GM23338 (cell line): Measurements from ENCODE around the gene KRTAP12-3. TPM values are rescaled to one million over a fixed set of nuclear protein-coding genes. Genes with fewer than 3 reads are reported as not detected.
A peak's percentile ranks its signal among the peaks of the same experiment; 100 is the strongest.
"Not testable (repeated sequence)": the region's sequence is repeated elsewhere in the genome, so short reads cannot be mapped to it uniquely, and the experiment has no call there.

Source experiments
- ATAC-seq: fragments of 200-7000 bp; cut with Tn5 transposase; 3 replicates; pipeline ENCODE4 v1.9.1; 2020
- DNase-seq: peaks from one replicate; pipeline ENCODE4 v3.0.0-alpha.2; 2015; ENCODE audit warnings: low spot score
- H2AFZ ChIP-seq: fragments of 200-600 bp; sonication (generic); 2 replicates; pipeline ENCODE4 v1.8.0; 2016; ENCODE audit warnings: antibody characterized with exemption, mild to moderate bottlenecking, moderate library complexity
- H3F3A ChIP-seq: fragments of 200-600 bp; sonication (generic); replicated peaks from 2 replicates; pipeline ENCODE4 v1.8.0; 2017; ENCODE audit warnings: antibody characterized with exemption, mixed run types, low read depth
- H3K27ac ChIP-seq: fragments of 200-600 bp; sonication (generic); 2 replicates; pipeline ENCODE4 v1.6.1; 2016; ENCODE audit warnings: low read depth
- H3K27me3 ChIP-seq: fragments of 200-600 bp; sonication (generic); 2 replicates; pipeline ENCODE4 v1.8.0; 2016; ENCODE audit warnings: mild to moderate bottlenecking, mixed run types, moderate library complexity; ENCODE audit not compliant: insufficient read depth
- H3K36me3 ChIP-seq: fragments of 200-600 bp; sonication (generic); 2 replicates; pipeline ENCODE4 v1.8.0; 2016; ENCODE audit warnings: mild to moderate bottlenecking; ENCODE audit not compliant: insufficient read depth
- H3K4me1 ChIP-seq: fragments of 200-600 bp; sonication (generic); 2 replicates; pipeline ENCODE4 v1.8.0; 2016; ENCODE audit warnings: mild to moderate bottlenecking, moderate library complexity; ENCODE audit not compliant: insufficient read depth
- H3K4me2 ChIP-seq: fragments of 200-600 bp; sonication (generic); 2 replicates; pipeline ENCODE4 v1.7.1; 2017; ENCODE audit warnings: mixed run types
- H3K4me3 ChIP-seq: fragments of 200-600 bp; sonication (generic); 2 replicates; pipeline ENCODE4 v1.6.1; 2016; ENCODE audit warnings: mixed run types
- H3K79me2 ChIP-seq: fragments of 200-600 bp; sonication (generic); replicated peaks from 2 replicates; pipeline ENCODE4 v1.8.0; 2017; ENCODE audit warnings: mild to moderate bottlenecking; ENCODE audit not compliant: insufficient read depth
- H3K9me2 ChIP-seq: fragments of 200-600 bp; sonication (generic); 2 replicates; pipeline ENCODE4 v1.8.0; 2017; ENCODE audit not compliant: insufficient read depth
- H4K20me1 ChIP-seq: fragments of 200-600 bp; sonication (generic); replicated peaks from 2 replicates; pipeline ENCODE4 v1.8.0; 2017; ENCODE audit warnings: mild to moderate bottlenecking; ENCODE audit not compliant: insufficient read depth
- H3K27ac Mint-ChIP-seq: 2 replicates; pipeline ENCODE4 v1.8.0; 2020; ENCODE audit warnings: inconsistent platforms, mild to moderate bottlenecking, moderate library complexity, mixed read lengths
- H3K27me3 Mint-ChIP-seq: 3 replicates; pipeline ENCODE4 v1.8.0; 2022; ENCODE audit warnings: low read depth, mild to moderate bottlenecking, moderate library complexity, mixed read lengths, inconsistent platforms; ENCODE audit not compliant: insufficient read depth, poor library complexity
- H3K36me3 Mint-ChIP-seq: 3 replicates; pipeline ENCODE4 v1.8.0; 2021; ENCODE audit warnings: low read depth, mild to moderate bottlenecking, inconsistent platforms, moderate library complexity, mixed read lengths
- H3K4me1 Mint-ChIP-seq: 3 replicates; pipeline ENCODE4 v1.8.0; 2020; ENCODE audit warnings: mild to moderate bottlenecking, inconsistent platforms, mixed read lengths
- H3K4me3 Mint-ChIP-seq: 3 replicates; pipeline ENCODE4 v1.8.0; 2021; ENCODE audit warnings: moderate library complexity, mild to moderate bottlenecking, inconsistent platforms, mixed read lengths
- H3K9me3 Mint-ChIP-seq: 3 replicates; pipeline ENCODE4 v1.8.0; 2020; ENCODE audit warnings: moderate library complexity, mild to moderate bottlenecking, inconsistent platforms, mixed read lengths
- EZH2 ChIP-seq: fragments of 200-600 bp; sonication (generic); IDR thresholded peaks from one replicate; pipeline ENCODE4 v1.8.0; 2017; ENCODE audit warnings: antibody characterized with exemption, mild to moderate bottlenecking, low read depth; ENCODE audit not compliant: unreplicated experiment
- EZH2phosphoT487 ChIP-seq: fragments of 200-600 bp; sonication (generic); IDR thresholded peaks from one replicate; pipeline ENCODE4 v1.8.1; 2018; ENCODE audit warnings: antibody characterized with exemption; ENCODE audit not compliant: unreplicated experiment
- JUNB ChIP-seq: IDR thresholded peaks from one replicate; pipeline ENCODE4 v1.6.1; 2016; ENCODE audit warnings: antibody characterized with exemption; ENCODE audit not compliant: unreplicated experiment
- polyA plus RNA-seq: library from polyadenylated mRNA; unstranded; fragments of >200 nt; fragmentation: Nextera tagmentation; extraction: Ambion mirVana; gene quantifications from 2 replicates; pipeline ENCODE4 v1.2.1, GENCODE V29; 2016
- total RNA-seq: library from RNA; depleted of rRNA; stranded (reverse); fragments of >200 nt; shearing (Covaris generic); gene quantifications from 2 replicates; pipeline ENCODE4 v1.2.3, GENCODE V29; 2014
- TF ChIP-seq, protein P1 (sequence below): fragments of 250-450 bp; sonication (Bioruptor Pico); IDR thresholded peaks from 2 replicates; pipeline ENCODE4 v1.5.0; 2020; ENCODE audit warnings: mild to moderate bottlenecking, moderate library complexity
- TF ChIP-seq, protein P2 (sequence below): IDR thresholded peaks from 2 replicates; pipeline ENCODE4 v1.6.1; 2016; ENCODE audit warnings: antibody characterized with exemption

Gene KRTAP12-3
- total and polyA plus RNA-seq, 2 experiments from 2014 or later: not detected

DNA sequence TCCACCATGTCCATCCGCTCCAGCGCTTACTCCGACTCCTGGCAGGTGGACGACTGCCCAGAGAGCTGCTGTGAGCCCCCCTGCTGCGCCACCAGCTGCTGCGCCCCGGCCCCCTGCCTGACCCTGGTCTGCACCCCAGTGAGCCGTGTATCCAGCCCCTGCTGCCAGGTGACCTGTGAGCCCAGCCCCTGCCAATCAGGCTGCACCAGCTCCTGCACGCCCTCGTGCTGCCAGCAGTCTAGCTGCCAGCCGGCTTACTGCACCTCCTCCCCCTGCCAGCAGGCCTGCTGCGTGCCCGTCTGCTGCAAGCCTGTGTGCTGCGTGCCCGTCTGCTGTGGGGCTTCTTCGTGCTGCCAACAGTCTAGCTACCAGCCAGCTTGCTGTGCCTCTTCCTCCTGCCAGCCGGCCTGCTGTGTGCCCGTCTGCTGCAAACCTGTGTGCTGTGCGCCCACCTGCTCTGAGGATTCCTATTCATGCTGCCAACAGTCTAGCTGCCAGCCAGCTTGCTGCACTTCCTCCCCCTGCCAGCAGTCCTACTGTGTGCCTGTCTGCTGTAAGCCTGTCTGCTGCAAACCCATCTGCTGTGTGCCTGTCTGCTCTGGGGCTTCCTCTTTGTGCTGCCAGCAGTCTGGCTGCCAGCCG, 30.4 kb upstream of the KRTAP12-3 start:
- H3K9me3 Mint-ChIP-seq: peaks cover 45% of the 10 kb centered on the region
- not testable (repeated sequence) for H3K9me2 ChIP-seq, H3K4me1 Mint-ChIP-seq, H2AFZ ChIP-seq, H3F3A ChIP-seq, DNase-seq, H3K27ac ChIP-seq, H3K4me3 ChIP-seq, H3K4me1 ChIP-seq, H3K4me2 ChIP-seq, H3K27ac Mint-ChIP-seq, H3K79me2 ChIP-seq, H3K4me3 Mint-ChIP-seq, ATAC-seq, H4K20me1 ChIP-seq, H3K27me3 Mint-ChIP-seq, H3K27me3 ChIP-seq, H3K36me3 ChIP-seq
- peaks cover 23% of the 10 kb centered on the region for H3K36me3 Mint-ChIP-seq

DNA sequence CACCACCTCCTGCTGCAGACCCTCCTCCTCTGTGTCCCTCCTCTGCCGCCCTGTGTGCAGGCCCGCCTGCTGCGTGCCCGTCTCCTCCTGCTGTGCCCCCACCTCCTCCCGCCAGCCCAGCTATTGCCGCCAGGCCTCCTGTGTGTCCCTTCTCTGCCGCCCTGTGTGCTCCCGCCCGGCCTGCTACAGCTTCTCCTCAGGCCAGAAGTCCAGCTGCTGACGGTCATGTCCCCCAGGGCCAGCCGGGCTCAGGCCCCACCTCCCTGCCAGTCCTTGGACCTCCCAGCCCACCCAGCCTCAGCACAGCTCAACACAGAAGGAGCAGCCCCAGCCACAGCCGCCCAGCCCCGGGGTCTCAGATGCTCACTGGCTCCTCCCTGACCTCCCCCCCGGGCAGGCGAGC, 29.9 kb upstream of the KRTAP12-3 start:
- not testable (repeated sequence) for H3K27ac ChIP-seq, H3K9me2 ChIP-seq, DNase-seq, H3F3A ChIP-seq, H3K4me2 ChIP-seq, H3K4me1 ChIP-seq, H3K27me3 ChIP-seq, H3K27me3 Mint-ChIP-seq, H3K4me3 ChIP-seq, H3K4me1 Mint-ChIP-seq, H3K79me2 ChIP-seq, H3K36me3 ChIP-seq, H4K20me1 ChIP-seq, H3K27ac Mint-ChIP-seq, H3K4me3 Mint-ChIP-seq, H2AFZ ChIP-seq
- Mint-ChIP-seq H3K36me3 (peaks cover 20% of the 10 kb centered on the region), H3K9me3 (peaks cover 43% of the 10 kb centered on the region)
- peak; percentile 63 for ATAC-seq

DNA sequence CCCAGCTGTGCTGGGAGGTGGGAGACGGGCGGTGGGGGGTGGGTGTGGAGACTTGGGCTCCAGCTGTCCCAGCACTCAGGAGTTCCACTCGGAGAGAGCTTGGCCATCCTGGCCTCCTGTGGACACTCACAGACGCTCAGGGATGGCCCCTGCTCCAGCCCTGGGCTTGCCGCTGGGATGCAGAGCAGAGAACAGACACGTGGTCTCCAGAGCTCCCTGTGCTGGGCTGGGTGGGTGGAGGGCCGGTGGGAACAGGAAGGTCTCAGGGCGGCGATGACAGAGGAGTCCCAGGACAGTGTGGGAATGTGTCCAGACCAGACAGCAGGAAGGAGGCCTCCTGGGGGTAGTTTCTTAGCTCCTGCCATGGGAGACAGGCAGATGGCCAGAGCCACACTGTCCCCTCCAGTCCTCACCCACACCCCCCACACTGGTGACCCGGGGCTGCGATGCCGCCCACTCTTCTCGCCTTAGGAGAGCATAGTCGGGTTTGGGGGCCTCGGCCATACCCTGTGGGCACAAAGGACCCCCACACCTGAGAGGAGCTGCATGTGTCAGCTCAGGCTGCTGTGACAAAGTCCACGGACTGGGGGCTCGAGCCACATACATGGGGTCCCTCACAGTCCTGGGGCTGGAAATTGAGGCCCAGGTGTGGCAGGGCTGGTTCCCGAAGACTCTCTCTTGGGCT, 28.9 kb upstream of the KRTAP12-3 start:
- Histone ChIP-seq H3K4me2 (no peak overlapping the region), H3K27ac (no peak overlapping the region), H3K4me1 (no peaks in the 10 kb centered on the region), H3K4me3 (no peak overlapping the region), H3K79me2 (no peaks in the 10 kb centered on the region), H3K9me2 (no peaks in the 10 kb centered on the region), H3K27me3 (no peaks in the 10 kb centered on the region), H4K20me1 (no peaks in the 10 kb centered on the region), H3K36me3 (0 out of 2 replicates have a peak, but pooled peaks cover 6% of the 10 kb centered on the region), H3F3A (no peaks in the 10 kb centered on the region), H2AFZ (no peak overlapping the region)
- Mint-ChIP-seq H3K4me1 (no peaks in the 10 kb centered on the region), H3K27ac (no peak overlapping the region), H3K4me3 (no peak overlapping the region), H3K9me3 (peaks cover 33% of the 10 kb centered on the region), H3K27me3 (peaks cover 7% of the 10 kb centered on the region), H3K36me3 (peaks cover 15% of the 10 kb centered on the region)
- no peak for TF ChIP-seq JUNB
- TF ChIP-seq, protein P1, sequence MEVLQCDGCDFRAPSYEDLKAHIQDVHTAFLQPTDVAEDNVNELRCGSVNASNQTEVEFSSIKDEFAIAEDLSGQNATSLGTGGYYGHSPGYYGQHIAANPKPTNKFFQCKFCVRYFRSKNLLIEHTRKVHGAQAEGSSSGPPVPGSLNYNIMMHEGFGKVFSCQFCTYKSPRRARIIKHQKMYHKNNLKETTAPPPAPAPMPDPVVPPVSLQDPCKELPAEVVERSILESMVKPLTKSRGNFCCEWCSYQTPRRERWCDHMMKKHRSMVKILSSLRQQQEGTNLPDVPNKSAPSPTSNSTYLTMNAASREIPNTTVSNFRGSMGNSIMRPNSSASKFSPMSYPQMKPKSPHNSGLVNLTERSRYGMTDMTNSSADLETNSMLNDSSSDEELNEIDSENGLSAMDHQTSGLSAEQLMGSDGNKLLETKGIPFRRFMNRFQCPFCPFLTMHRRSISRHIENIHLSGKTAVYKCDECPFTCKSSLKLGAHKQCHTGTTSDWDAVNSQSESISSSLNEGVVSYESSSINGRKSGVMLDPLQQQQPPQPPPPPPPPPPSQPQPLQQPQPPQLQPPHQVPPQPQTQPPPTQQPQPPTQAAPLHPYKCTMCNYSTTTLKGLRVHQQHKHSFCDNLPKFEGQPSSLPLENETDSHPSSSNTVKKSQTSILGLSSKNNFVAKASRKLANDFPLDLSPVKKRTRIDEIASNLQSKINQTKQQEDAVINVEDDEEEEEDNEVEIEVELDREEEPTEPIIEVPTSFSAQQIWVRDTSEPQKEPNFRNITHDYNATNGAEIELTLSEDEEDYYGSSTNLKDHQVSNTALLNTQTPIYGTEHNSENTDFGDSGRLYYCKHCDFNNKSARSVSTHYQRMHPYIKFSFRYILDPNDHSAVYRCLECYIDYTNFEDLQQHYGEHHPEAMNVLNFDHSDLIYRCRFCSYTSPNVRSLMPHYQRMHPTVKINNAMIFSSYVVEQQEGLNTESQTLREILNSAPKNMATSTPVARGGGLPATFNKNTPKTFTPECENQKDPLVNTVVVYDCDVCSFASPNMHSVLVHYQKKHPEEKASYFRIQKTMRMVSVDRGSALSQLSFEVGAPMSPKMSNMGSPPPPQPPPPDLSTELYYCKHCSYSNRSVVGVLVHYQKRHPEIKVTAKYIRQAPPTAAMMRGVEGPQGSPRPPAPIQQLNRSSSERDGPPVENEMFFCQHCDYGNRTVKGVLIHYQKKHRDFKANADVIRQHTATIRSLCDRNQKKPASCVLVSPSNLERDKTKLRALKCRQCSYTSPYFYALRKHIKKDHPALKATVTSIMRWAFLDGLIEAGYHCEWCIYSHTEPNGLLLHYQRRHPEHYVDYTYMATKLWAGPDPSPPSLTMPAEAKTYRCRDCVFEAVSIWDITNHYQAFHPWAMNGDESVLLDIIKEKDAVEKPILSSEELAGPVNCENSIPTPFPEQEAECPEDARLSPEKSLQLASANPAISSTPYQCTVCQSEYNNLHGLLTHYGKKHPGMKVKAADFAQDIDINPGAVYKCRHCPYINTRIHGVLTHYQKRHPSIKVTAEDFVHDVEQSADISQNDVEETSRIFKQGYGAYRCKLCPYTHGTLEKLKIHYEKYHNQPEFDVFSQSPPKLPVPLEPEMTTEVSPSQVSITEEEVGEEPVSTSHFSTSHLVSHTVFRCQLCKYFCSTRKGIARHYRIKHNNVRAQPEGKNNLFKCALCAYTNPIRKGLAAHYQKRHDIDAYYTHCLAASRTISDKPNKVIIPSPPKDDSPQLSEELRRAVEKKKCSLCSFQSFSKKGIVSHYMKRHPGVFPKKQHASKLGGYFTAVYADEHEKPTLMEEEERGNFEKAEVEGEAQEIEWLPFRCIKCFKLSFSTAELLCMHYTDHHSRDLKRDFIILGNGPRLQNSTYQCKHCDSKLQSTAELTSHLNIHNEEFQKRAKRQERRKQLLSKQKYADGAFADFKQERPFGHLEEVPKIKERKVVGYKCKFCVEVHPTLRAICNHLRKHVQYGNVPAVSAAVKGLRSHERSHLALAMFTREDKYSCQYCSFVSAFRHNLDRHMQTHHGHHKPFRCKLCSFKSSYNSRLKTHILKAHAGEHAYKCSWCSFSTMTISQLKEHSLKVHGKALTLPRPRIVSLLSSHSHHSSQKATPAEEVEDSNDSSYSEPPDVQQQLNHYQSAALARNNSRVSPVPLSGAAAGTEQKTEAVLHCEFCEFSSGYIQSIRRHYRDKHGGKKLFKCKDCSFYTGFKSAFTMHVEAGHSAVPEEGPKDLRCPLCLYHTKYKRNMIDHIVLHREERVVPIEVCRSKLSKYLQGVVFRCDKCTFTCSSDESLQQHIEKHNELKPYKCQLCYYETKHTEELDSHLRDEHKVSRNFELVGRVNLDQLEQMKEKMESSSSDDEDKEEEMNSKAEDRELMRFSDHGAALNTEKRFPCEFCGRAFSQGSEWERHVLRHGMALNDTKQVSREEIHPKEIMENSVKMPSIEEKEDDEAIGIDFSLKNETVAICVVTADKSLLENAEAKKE (CRISPR knock-in tag): no peak
- no peak for TF ChIP-seq EZH2
- TF ChIP-seq EZH2phosphoT487: no peak
- TF ChIP-seq, protein P2, sequence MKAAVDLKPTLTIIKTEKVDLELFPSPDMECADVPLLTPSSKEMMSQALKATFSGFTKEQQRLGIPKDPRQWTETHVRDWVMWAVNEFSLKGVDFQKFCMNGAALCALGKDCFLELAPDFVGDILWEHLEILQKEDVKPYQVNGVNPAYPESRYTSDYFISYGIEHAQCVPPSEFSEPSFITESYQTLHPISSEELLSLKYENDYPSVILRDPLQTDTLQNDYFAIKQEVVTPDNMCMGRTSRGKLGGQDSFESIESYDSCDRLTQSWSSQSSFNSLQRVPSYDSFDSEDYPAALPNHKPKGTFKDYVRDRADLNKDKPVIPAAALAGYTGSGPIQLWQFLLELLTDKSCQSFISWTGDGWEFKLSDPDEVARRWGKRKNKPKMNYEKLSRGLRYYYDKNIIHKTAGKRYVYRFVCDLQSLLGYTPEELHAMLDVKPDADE: no peak
- DNase-seq: no peak
- ATAC-seq: peak; percentile 22; the same call in 2 of the 3 replicates
